Vagina (tissue), 2 donors: Measurements from ENCODE around the gene CACNA1C.

Source experiments
- CTCF ChIP-seq, 3 experiments: fragments of 450-650 bp in 2 of 3; fragments of 200-600 bp in 1 of 3; sonication (generic) in 1 of 3; IDR thresholded peaks; one replicate each; pipeline ENCODE4 v1.5.1; 2017 to 2019; ENCODE audit warnings: antibody characterized with exemption in 3 of 3, mild to moderate bottlenecking in 2 of 3, moderate library complexity in 2 of 3
- POLR2AphosphoS5 ChIP-seq, 2 donors: sonication (generic); formaldehyde crosslinking; IDR thresholded peaks; one replicate each; pipeline ENCODE4 v1.9.0; 2017; ENCODE audit warnings: antibody characterized with exemption in 2 of 2, mild to moderate bottlenecking in 2 of 2, low read depth in 1 of 2; ENCODE audit not compliant: insufficient read depth in 1 of 2

GRCh38 chr12:2212537-2212936 lies 159.8 kb downstream of the CACNA1C start:
- TF ChIP-seq CTCF (IDR thresholded peaks at IDR 0.05), result no peak
- no peak for TF ChIP-seq POLR2AphosphoS5 (IDR thresholded peaks at IDR 0.05; ENCODE audit: insufficient read depth in 1 of 2, low read depth in 1 of 2)
